Large intestine (tissue), 3 donors: ENCODE measurements around the gene ATP2C2. TPM values are rescaled to one million over a fixed set of nuclear protein-coding genes. Genes with fewer than 3 reads are reported as not detected.

ENCODE experiments used
- DNase-seq, 2 donors: peaks; one replicate each; pipeline versions ENCODE4 v3.0.0 to v3.0.0-alpha.2; 2013
- H3K27ac ChIP-seq: one replicate; pipeline ENCODE4 v1.5.1; 2013; ENCODE audit warnings: low read length
- H3K27me3 ChIP-seq: 2 replicates; pipeline ENCODE4 v1.6.1; 2013; ENCODE audit warnings: low read length; ENCODE audit not compliant: control insufficient read depth, insufficient read depth
- H3K36me3 ChIP-seq: 2 replicates; pipeline ENCODE4 v1.6.1; 2013; ENCODE audit warnings: low read length; ENCODE audit not compliant: control insufficient read depth, insufficient read depth
- H3K4me1 ChIP-seq: one replicate; pipeline ENCODE4 v1.6.1; 2013; ENCODE audit warnings: low read length; ENCODE audit not compliant: control insufficient read depth, insufficient read depth
- H3K4me3 ChIP-seq: one replicate; pipeline ENCODE4 v1.5.1; 2013; ENCODE audit warnings: low read length
- H3K9me3 ChIP-seq: one replicate; pipeline ENCODE4 v1.6.1; 2013; ENCODE audit warnings: mild to moderate bottlenecking, low read depth, low read length, moderate library complexity; ENCODE audit not compliant: control insufficient read depth
- WGBS: methylation state at CpG from one replicate; pipeline ENCODE4 v1.1.5; 2013; ENCODE audit warnings: low lambda C conversion rate; ENCODE audit not compliant: insufficient coverage; 5-methylcytosine and 5-hydroxymethylcytosine counted together
- polyA plus RNA-seq: library from polyadenylated mRNA; unstranded; fragments of 120-200 nt; gene quantifications from one replicate; pipeline ENCODE4 v1.2.1, GENCODE V29; 2013

ATP2C2 gene
- polyA plus RNA-seq, 1 donor = 17.4 TPM

GRCh38 chr16:84355149-84355548, 13.2 kb upstream of the ATP2C2 start:
- H3K36me3 ChIP-seq = no peaks in the 10 kb centered on the region
- H3K4me1 ChIP-seq = peaks cover 17% of the 10 kb centered on the region
- no peaks in the 10 kb centered on the region for H3K9me3 ChIP-seq
- H3K4me3 ChIP-seq = no peak overlapping the region
- DNase-seq = no peak
- no peak overlapping the region for H3K27ac ChIP-seq
- H3K27me3 ChIP-seq = no peaks in the 10 kb centered on the region
- no CpG with 5 or more reads among the region's 2 CpGs for WGBS

- WGBS = no CpG with 5 or more reads among the region's 10 CpGs
- Histone ChIP-seq H3K27ac (no peak overlapping the region), H3K36me3 (no peaks in the 10 kb centered on the region), H3K4me1 (peaks cover 8% of the 10 kb centered on the region), H3K9me3 (no peaks in the 10 kb centered on the region), H3K4me3 (no peak overlapping the region), H3K27me3 (no peaks in the 10 kb centered on the region)
- no peak for DNase-seq
These were observed 12.2 kb upstream of the ATP2C2 start for GRCh38 chr16:84356176-84356575.

GRCh38 chr16:84356591-84357116, 11.7 kb upstream of the ATP2C2 start:
- Histone ChIP-seq H3K4me3 (no peak overlapping the region), H3K9me3 (no peaks in the 10 kb centered on the region), H3K27me3 (no peaks in the 10 kb centered on the region), H3K27ac (no peak overlapping the region), H3K36me3 (no peaks in the 10 kb centered on the region), H3K4me1 (peaks cover 6% of the 10 kb centered on the region)
- no peak for DNase-seq
- WGBS = 20% methylated on average over 1 of the region's 11 CpGs

GRCh38 chr16:84357191-84357651, 11.1 kb upstream of the ATP2C2 start:
- DNase-seq = no peak
- Histone ChIP-seq H3K27me3 (no peaks in the 10 kb centered on the region), H3K27ac (no peak overlapping the region), H3K36me3 (no peaks in the 10 kb centered on the region), H3K4me3 (no peak overlapping the region), H3K4me1 (peaks cover 6% of the 10 kb centered on the region), H3K9me3 (no peaks in the 10 kb centered on the region)
- WGBS = no CpG with 5 or more reads among the region's 9 CpGs

- H3K27me3 ChIP-seq = no peaks in the 10 kb centered on the region
- no peak overlapping the region for H3K27ac ChIP-seq
- peaks cover 6% of the 10 kb centered on the region for H3K4me1 ChIP-seq
- DNase-seq = peak in 1 of 2 donors; percentile 61
- no peaks in the 10 kb centered on the region for H3K36me3 ChIP-seq
- no peaks in the 10 kb centered on the region for H3K9me3 ChIP-seq
- no peak overlapping the region for H3K4me3 ChIP-seq
- 39% methylated on average over 3 of the region's 14 CpGs for WGBS
These were observed 9.6 kb upstream of the ATP2C2 start for GRCh38 chr16:84358601-84359295.

- no peak for DNase-seq
- H3K9me3 ChIP-seq = no peaks in the 10 kb centered on the region
- H3K27ac ChIP-seq = no peak overlapping the region
- H3K4me3 ChIP-seq = no peak overlapping the region
- H3K4me1 ChIP-seq = peaks cover 6% of the 10 kb centered on the region
- H3K27me3 ChIP-seq = no peaks in the 10 kb centered on the region
- WGBS = no CpG with 5 or more reads among the region's 8 CpGs
- no peaks in the 10 kb centered on the region for H3K36me3 ChIP-seq
These were observed 9.0 kb upstream of the ATP2C2 start for GRCh38 chr16:84359326-84359725.

- DNase-seq = no peak
- WGBS = no CpG with 5 or more reads among the region's 15 CpGs
- Histone ChIP-seq H3K4me3 (no peak overlapping the region), H3K4me1 (peaks cover 6% of the 10 kb centered on the region), H3K36me3 (no peaks in the 10 kb centered on the region), H3K27me3 (no peaks in the 10 kb centered on the region), H3K27ac (no peak overlapping the region), H3K9me3 (no peaks in the 10 kb centered on the region)
These were observed 8.2 kb upstream of the ATP2C2 start for GRCh38 chr16:84360170-84360569.

- Histone ChIP-seq H3K27ac (no peak overlapping the region), H3K36me3 (no peaks in the 10 kb centered on the region), H3K4me3 (no peak overlapping the region), H3K4me1 (peaks cover 6% of the 10 kb centered on the region), H3K9me3 (no peaks in the 10 kb centered on the region), H3K27me3 (peaks cover 1% of the 10 kb centered on the region)
- no peak for DNase-seq
- WGBS = no CpG with 5 or more reads among the region's 4 CpGs
These were observed 7.6 kb upstream of the ATP2C2 start for GRCh38 chr16:84360748-84361147.

GRCh38 chr16:84361546-84361945, 6.8 kb upstream of the ATP2C2 start:
- H3K36me3 ChIP-seq = no peaks in the 10 kb centered on the region
- DNase-seq = no peak
- H3K27me3 ChIP-seq = peaks cover 4% of the 10 kb centered on the region
- H3K4me1 ChIP-seq = peaks cover 6% of the 10 kb centered on the region
- no peaks in the 10 kb centered on the region for H3K9me3 ChIP-seq
- no peak overlapping the region for H3K4me3 ChIP-seq
- no peak overlapping the region for H3K27ac ChIP-seq
- WGBS = 82% methylated on average over 2 of the region's 5 CpGs

GRCh38 chr16:84362471-84362941, 5.8 kb upstream of the ATP2C2 start:
- WGBS = no CpG with 5 or more reads among the region's 13 CpGs
- Histone ChIP-seq H3K27ac (no peak overlapping the region), H3K27me3 (peaks cover 11% of the 10 kb centered on the region), H3K4me1 (peaks cover 8% of the 10 kb centered on the region), H3K36me3 (no peaks in the 10 kb centered on the region), H3K9me3 (no peaks in the 10 kb centered on the region), H3K4me3 (no peak overlapping the region)
- DNase-seq = no peak

GRCh38 chr16:84366208-84366607, 2.1 kb upstream of the ATP2C2 start:
- DNase-seq = no peak
- Histone ChIP-seq H3K4me1 (peaks cover 21% of the 10 kb centered on the region), H3K27me3 (peaks cover 32% of the 10 kb centered on the region), H3K4me3 (no peak overlapping the region), H3K9me3 (no peaks in the 10 kb centered on the region), H3K36me3 (no peaks in the 10 kb centered on the region), H3K27ac (no peak overlapping the region)
- WGBS = no CpG with 5 or more reads among the region's 9 CpGs
